Measurements from ENCODE around the gene TMC7. TPM values are rescaled to one million over a fixed set of nuclear protein-coding genes. Genes with fewer than 3 reads are reported as not detected.
A peak's percentile ranks its signal among the peaks of the same experiment; 100 is the strongest.

Gene TMC7
- total and polyA plus RNA-seq, 2 of the 13 experiments (the other 11 are each of a cell fraction or from before 2014, with no cell fraction given), result 1.2 to 5.1 TPM

GRCh38 chr16:19094542-19095365, 111.0 kb downstream of the TMC7 start (continued):
- no peak for TF ChIP-seq PHF21A (CRISPR knock-in tag; IDR thresholded peaks at IDR 0.05)
- no peak for TF ChIP-seq MYNN (CRISPR knock-in tag; IDR thresholded peaks at IDR 0.05; ENCODE audit: low read depth)
- TF ChIP-seq, protein P1, sequence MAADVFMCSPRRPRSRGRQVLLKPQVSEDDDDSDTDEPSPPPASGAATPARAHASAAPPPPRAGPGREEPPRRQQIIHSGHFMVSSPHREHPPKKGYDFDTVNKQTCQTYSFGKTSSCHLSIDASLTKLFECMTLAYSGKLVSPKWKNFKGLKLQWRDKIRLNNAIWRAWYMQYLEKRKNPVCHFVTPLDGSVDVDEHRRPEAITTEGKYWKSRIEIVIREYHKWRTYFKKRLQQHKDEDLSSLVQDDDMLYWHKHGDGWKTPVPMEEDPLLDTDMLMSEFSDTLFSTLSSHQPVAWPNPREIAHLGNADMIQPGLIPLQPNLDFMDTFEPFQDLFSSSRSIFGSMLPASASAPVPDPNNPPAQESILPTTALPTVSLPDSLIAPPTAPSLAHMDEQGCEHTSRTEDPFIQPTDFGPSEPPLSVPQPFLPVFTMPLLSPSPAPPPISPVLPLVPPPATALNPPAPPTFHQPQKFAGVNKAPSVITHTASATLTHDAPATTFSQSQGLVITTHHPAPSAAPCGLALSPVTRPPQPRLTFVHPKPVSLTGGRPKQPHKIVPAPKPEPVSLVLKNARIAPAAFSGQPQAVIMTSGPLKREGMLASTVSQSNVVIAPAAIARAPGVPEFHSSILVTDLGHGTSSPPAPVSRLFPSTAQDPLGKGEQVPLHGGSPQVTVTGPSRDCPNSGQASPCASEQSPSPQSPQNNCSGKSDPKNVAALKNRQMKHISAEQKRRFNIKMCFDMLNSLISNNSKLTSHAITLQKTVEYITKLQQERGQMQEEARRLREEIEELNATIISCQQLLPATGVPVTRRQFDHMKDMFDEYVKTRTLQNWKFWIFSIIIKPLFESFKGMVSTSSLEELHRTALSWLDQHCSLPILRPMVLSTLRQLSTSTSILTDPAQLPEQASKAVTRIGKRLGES (CRISPR knock-in tag; IDR thresholded peaks at IDR 0.05; ENCODE audit: borderline replicate concordance), result no peak
- TF ChIP-seq, protein P2, sequence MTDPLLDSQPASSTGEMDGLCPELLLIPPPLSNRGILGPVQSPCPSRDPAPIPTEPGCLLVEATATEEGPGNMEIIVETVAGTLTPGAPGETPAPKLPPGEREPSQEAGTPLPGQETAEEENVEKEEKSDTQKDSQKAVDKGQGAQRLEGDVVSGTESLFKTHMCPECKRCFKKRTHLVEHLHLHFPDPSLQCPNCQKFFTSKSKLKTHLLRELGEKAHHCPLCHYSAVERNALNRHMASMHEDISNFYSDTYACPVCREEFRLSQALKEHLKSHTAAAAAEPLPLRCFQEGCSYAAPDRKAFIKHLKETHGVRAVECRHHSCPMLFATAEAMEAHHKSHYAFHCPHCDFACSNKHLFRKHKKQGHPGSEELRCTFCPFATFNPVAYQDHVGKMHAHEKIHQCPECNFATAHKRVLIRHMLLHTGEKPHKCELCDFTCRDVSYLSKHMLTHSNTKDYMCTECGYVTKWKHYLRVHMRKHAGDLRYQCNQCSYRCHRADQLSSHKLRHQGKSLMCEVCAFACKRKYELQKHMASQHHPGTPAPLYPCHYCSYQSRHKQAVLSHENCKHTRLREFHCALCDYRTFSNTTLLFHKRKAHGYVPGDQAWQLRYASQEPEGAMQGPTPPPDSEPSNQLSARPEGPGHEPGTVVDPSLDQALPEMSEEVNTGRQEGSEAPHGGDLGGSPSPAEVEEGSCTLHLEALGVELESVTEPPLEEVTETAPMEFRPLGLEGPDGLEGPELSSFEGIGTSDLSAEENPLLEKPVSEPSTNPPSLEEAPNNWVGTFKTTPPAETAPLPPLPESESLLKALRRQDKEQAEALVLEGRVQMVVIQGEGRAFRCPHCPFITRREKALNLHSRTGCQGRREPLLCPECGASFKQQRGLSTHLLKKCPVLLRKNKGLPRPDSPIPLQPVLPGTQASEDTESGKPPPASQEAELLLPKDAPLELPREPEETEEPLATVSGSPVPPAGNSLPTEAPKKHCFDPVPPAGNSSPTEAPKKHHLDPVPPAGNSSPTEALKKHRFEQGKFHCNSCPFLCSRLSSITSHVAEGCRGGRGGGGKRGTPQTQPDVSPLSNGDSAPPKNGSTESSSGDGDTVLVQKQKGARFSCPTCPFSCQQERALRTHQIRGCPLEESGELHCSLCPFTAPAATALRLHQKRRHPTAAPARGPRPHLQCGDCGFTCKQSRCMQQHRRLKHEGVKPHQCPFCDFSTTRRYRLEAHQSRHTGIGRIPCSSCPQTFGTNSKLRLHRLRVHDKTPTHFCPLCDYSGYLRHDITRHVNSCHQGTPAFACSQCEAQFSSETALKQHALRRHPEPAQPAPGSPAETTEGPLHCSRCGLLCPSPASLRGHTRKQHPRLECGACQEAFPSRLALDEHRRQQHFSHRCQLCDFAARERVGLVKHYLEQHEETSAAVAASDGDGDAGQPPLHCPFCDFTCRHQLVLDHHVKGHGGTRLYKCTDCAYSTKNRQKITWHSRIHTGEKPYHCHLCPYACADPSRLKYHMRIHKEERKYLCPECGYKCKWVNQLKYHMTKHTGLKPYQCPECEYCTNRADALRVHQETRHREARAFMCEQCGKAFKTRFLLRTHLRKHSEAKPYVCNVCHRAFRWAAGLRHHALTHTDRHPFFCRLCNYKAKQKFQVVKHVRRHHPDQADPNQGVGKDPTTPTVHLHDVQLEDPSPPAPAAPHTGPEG (CRISPR knock-in tag; IDR thresholded peaks at IDR 0.05), result no peak
- TF ChIP-seq RXRA (CRISPR knock-in tag; IDR thresholded peaks at IDR 0.05), result no peak
- TF ChIP-seq TBX3 (IDR thresholded peaks at IDR 0.05; ENCODE audit: borderline replicate concordance), result no peak
- TF ChIP-seq ZMAT3 (CRISPR knock-in tag; conservative IDR thresholded peaks at IDR 0.05), result peak; percentile 71; the same call in 1 of the 2 replicates
- 0 out of 2 replicates have a peak, but pooled peaks have one; percentile 33 for TF ChIP-seq ZNF205 (CRISPR knock-in tag; IDR thresholded peaks at IDR 0.05)
- TF ChIP-seq DBP (CRISPR knock-in tag; IDR thresholded peaks at IDR 0.05; ENCODE audit: not compliant biosample characterization), result no peak
- TF ChIP-seq, protein P3, sequence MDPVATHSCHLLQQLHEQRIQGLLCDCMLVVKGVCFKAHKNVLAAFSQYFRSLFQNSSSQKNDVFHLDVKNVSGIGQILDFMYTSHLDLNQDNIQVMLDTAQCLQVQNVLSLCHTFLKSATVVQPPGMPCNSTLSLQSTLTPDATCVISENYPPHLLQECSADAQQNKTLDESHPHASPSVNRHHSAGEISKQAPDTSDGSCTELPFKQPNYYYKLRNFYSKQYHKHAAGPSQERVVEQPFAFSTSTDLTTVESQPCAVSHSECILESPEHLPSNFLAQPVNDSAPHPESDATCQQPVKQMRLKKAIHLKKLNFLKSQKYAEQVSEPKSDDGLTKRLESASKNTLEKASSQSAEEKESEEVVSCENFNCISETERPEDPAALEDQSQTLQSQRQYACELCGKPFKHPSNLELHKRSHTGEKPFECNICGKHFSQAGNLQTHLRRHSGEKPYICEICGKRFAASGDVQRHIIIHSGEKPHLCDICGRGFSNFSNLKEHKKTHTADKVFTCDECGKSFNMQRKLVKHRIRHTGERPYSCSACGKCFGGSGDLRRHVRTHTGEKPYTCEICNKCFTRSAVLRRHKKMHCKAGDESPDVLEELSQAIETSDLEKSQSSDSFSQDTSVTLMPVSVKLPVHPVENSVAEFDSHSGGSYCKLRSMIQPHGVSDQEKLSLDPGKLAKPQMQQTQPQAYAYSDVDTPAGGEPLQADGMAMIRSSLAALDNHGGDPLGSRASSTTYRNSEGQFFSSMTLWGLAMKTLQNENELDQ (CRISPR knock-in tag; IDR thresholded peaks at IDR 0.05; ENCODE audit: borderline replicate concordance), result no peak
- TF ChIP-seq ZFYVE20 (CRISPR knock-in tag; IDR thresholded peaks at IDR 0.05; ENCODE audit: borderline replicate concordance, low read depth), result no peak
- no peak for TF ChIP-seq ZSCAN29 (CRISPR knock-in tag; conservative IDR thresholded peaks at IDR 0.05)
- TF ChIP-seq KLF12 (CRISPR knock-in tag; IDR thresholded peaks at IDR 0.05; ENCODE audit: borderline replicate concordance), result no peak
- TF ChIP-seq TRIM24 (CRISPR knock-in tag; IDR thresholded peaks at IDR 0.05), result no peak
- no peak for TF ChIP-seq NFE2 (CRISPR knock-in tag; IDR thresholded peaks at IDR 0.05)
- no peak for TF ChIP-seq ZNF557 (CRISPR knock-in tag; IDR thresholded peaks at IDR 0.05)
- TF ChIP-seq ZFP36L2 (CRISPR knock-in tag; IDR thresholded peaks at IDR 0.05), result no peak
